Sigmoid colon (tissue), 7 donors: ENCODE results near the gene HLF. TPM values are rescaled to one million over a fixed set of nuclear protein-coding genes. Genes with fewer than 3 reads are reported as not detected.

Experiments used
- DNase-seq: peaks from one replicate; pipeline ENCODE4 v3.0.0-alpha.2; 2019
- H3K27ac ChIP-seq, 4 donors: fragments of 200-600 bp; sonication (generic); one replicate each; pipeline ENCODE4 v1.5.1; 2016 to 2019; ENCODE audit warnings: mild to moderate bottlenecking in 1 of 4
- H3K27me3 ChIP-seq, 3 donors: fragments of 200-600 bp; sonication (generic); one replicate each; pipeline ENCODE4 v1.5.1; 2019; ENCODE audit warnings: mild to moderate bottlenecking in 1 of 3
- H3K36me3 ChIP-seq, 4 donors: fragments of 200-600 bp; sonication (generic); one replicate each; pipeline ENCODE4 v1.5.1; 2016 to 2019
- H3K4me1 ChIP-seq, 4 donors: fragments of 200-600 bp; sonication (generic); one replicate each; pipeline ENCODE4 v1.5.1; 2017 to 2019
- H3K4me3 ChIP-seq, 4 donors: fragments of 200-600 bp; sonication (generic); one replicate each; pipeline ENCODE4 v1.5.1; 2017 to 2019; ENCODE audit warnings: mild to moderate bottlenecking in 2 of 4, moderate library complexity in 1 of 4
- H3K9me3 ChIP-seq, 4 donors: fragments of 200-600 bp in 3 of 4; sonication (generic) in 3 of 4; one replicate each; pipeline versions ENCODE4 v1.5.1 to v1.6.1; 2013 to 2019
- EP300 ChIP-seq, 4 donors: sonication (generic); formaldehyde crosslinking; IDR thresholded peaks; one replicate each; pipeline ENCODE4 v1.6.1; 2017; ENCODE audit warnings: antibody characterized with exemption in 4 of 4
- POLR2A ChIP-seq, 2 donors: fragments of 450-650 bp; IDR thresholded peaks; one replicate each; pipeline ENCODE4 v1.6.1; 2016; ENCODE audit warnings: antibody characterized with exemption in 2 of 2, mild to moderate bottlenecking in 2 of 2, moderate library complexity in 2 of 2
- POLR2AphosphoS5 ChIP-seq, 4 donors: sonication (generic); formaldehyde crosslinking; IDR thresholded peaks; one replicate each; pipeline ENCODE4 v1.6.1; 2017; ENCODE audit warnings: antibody characterized with exemption in 4 of 4
- WGBS, 2 donors: extraction: QIAGEN DNeasy Blood & Tissue Kit; methylation state at CpG; one replicate each; pipeline ENCODE4 v1.1.7; 2013; 5-methylcytosine and 5-hydroxymethylcytosine counted together
- intact Hi-C: fragments of 100-400 bp; cut with DNase I; formaldehyde crosslinking; loops from one replicate; pipeline ENCODE4 v1.15.1; 2023
- polyA plus RNA-seq, 3 donors: library from polyadenylated mRNA; stranded (reverse); fragments of 200-250 nt; gene quantifications; one replicate each; pipeline ENCODE4 v1.2.3, GENCODE V29; 2013
- total RNA-seq, 4 donors: library from RNA; depleted of rRNA; stranded (reverse); fragments of >200 nt; gene quantifications; one replicate each; pipeline ENCODE4 v1.1.0, GENCODE V29; 2016
- TF ChIP-seq, protein P1 (sequence below), 4 experiments: fragments of 450-650 bp in 3 of 4; fragments of 200-600 bp in 1 of 4; IDR thresholded peaks; one replicate each; pipeline ENCODE4 v1.5.1; 2016 to 2019; ENCODE audit warnings: antibody characterized with exemption in 4 of 4, mild to moderate bottlenecking in 3 of 4, moderate library complexity in 2 of 4
- donor health status: healthy with polysubstance abuse.
- donor health status: Bipolar disorder and iron deficiency.
- donor health status: healthy.

The HLF gene
- total and polyA plus RNA-seq, 7 donors, result 0.92 to 54.0 (median 41.7) TPM

DNA sequence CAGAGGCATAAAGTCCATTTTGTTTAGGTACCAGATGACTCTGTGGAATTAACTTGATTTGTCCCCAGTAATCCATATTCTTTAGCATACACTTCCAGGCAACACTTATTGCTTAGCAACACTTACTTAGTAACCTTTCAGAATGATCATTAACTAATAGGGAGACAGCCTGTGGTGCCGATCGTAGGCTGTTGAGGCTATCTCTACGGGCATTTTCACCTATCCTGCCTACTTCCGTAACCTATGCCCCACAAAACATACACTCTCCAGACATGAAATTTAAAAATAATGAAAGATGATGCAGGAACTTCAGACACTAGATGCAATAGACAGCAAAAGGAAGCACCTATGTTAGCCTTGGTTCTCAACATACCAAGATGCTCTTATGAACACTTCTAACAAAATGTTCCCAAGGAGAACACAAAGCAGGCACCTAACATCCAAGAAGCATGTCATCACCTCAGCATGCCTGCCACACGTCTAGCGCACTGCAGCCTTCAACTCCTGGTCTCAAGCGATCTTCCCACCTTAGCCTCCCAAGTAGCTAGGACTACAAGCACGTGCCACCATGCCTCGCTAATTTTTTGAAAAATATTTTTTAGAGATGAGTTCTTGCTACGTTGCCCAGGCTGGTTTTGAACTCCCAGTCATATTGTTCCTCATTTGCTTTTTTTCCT is 34.5 kb downstream of the HLF start:
- H3K27ac ChIP-seq, result no peak overlapping the region
- no peak for TF ChIP-seq EP300 (IDR thresholded peaks at IDR 0.05)
- no peak for TF ChIP-seq POLR2A (IDR thresholded peaks at IDR 0.05)
- TF ChIP-seq POLR2AphosphoS5 (IDR thresholded peaks at IDR 0.05), result no peak
- TF ChIP-seq, protein P1, sequence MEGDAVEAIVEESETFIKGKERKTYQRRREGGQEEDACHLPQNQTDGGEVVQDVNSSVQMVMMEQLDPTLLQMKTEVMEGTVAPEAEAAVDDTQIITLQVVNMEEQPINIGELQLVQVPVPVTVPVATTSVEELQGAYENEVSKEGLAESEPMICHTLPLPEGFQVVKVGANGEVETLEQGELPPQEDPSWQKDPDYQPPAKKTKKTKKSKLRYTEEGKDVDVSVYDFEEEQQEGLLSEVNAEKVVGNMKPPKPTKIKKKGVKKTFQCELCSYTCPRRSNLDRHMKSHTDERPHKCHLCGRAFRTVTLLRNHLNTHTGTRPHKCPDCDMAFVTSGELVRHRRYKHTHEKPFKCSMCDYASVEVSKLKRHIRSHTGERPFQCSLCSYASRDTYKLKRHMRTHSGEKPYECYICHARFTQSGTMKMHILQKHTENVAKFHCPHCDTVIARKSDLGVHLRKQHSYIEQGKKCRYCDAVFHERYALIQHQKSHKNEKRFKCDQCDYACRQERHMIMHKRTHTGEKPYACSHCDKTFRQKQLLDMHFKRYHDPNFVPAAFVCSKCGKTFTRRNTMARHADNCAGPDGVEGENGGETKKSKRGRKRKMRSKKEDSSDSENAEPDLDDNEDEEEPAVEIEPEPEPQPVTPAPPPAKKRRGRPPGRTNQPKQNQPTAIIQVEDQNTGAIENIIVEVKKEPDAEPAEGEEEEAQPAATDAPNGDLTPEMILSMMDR (IDR thresholded peaks at IDR 0.05), result no peak
- WGBS, 2 donors, result 94% methylated on average over 10 of the region's 10 CpGs
- peaks cover 0 to 7% (median 2%) of the 10 kb centered on the region in 4 donors for H3K36me3 ChIP-seq
- no peak for DNase-seq
- no peak overlapping the region for H3K4me3 ChIP-seq
- no peaks in the 10 kb centered on the region for H3K27me3 ChIP-seq
- intact Hi-C loops, result loop anchor here (5.0 kb wide), 3 partner anchors 62 to 863 kb away; no protein-coding TSS in a partner anchor
- peaks cover 0 to 54% (median 35%) of the 10 kb centered on the region in 4 donors for H3K4me1 ChIP-seq
- no peaks in the 10 kb centered on the region for H3K9me3 ChIP-seq

DNA sequence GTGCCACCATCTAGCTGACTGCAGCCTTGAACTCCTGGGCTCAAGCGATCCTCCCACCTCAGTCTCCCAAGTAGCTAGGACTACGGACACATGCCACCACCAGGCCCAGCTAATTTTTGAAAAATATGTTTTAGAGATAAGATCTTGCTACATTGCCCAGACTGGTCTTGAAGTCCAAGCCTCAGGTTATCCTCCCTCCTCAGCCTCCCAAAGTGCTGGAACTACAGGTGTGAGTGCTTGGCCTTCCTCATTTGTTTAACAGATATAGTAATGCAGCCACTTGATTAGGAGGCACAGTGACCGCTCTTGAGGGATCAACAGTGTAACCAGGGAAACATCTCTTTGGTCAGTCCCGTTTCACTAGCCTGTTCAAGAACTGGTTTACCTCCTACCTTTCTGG is 35.1 kb downstream of the HLF start:
- DNase-seq, result no peak
- H3K9me3 ChIP-seq, result no peaks in the 10 kb centered on the region
- peaks cover 0 to 49% (median 31%) of the 10 kb centered on the region in 4 donors for H3K4me1 ChIP-seq
- H3K4me3 ChIP-seq, result no peak overlapping the region
- 95 to 96% methylated on average over 4 of the region's 4 CpGs for WGBS, 2 donors
- intact Hi-C loops, result loop anchor here (5.0 kb wide), 3 partner anchors 63 to 862 kb away; no protein-coding TSS in a partner anchor
- peaks cover 0 to 7% (median 2%) of the 10 kb centered on the region in 4 donors for H3K36me3 ChIP-seq
- no peak overlapping the region for H3K27ac ChIP-seq
- H3K27me3 ChIP-seq, result no peaks in the 10 kb centered on the region
- no peak for TF ChIP-seq POLR2A (IDR thresholded peaks at IDR 0.05)
- TF ChIP-seq, protein P1 (IDR thresholded peaks at IDR 0.05), result no peak

DNA sequence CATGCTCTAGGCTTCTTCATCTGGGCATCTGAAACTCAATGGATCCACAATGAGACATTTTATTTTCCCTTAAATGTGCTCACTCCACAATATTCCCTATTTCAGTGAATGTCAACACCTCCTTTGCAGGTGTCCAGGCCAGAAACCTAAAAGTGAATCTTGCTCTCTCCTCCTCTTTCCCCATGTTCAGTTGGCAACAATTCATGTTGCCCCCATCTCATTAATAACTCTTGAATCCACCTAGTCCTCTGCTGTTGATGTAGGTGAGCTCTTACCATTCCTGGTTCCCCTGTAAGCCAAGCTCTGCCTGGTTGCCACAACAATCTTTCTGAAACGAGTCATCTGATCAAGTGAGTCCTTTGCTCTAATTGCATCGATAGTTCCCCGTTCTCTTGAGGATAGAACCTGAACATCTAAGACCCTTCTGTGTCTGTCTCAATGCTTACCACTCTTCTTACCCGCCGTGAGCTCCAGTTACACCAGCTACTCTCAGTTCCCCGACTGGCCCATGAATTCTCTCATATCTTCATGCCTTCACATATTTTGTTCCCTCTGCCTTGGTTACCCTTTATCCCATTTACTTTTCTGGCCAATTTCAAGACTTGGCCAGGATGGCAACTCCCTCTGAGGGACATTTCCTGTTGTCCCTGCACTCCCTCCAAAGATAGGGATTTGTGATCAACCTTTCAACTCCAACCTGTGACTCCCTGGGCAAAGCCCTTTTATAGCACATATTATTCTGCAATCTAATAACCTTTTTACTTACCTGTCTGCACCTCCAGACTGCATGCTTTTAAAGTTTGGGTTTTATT is 35.9 kb downstream of the HLF start:
- WGBS, 2 donors, result 91 to 93% methylated on average over 6 of the region's 6 CpGs
- intact Hi-C loops, result no loop called here
- no peaks in the 10 kb centered on the region for H3K9me3 ChIP-seq
- peaks cover 0 to 7% (median 2%) of the 10 kb centered on the region in 4 donors for H3K36me3 ChIP-seq
- H3K4me1 ChIP-seq, result peaks cover 0 to 48% (median 27%) of the 10 kb centered on the region in 4 donors
- TF ChIP-seq, protein P1 (IDR thresholded peaks at IDR 0.05), result no peak
- TF ChIP-seq POLR2A (IDR thresholded peaks at IDR 0.05) (no peak), EP300 (IDR thresholded peaks at IDR 0.05) (no peak), POLR2AphosphoS5 (IDR thresholded peaks at IDR 0.05) (no peak)
- H3K4me3 ChIP-seq, result no peak overlapping the region
- DNase-seq, result no peak
- H3K27ac ChIP-seq, result no peak overlapping the region
- no peaks in the 10 kb centered on the region for H3K27me3 ChIP-seq

DNA sequence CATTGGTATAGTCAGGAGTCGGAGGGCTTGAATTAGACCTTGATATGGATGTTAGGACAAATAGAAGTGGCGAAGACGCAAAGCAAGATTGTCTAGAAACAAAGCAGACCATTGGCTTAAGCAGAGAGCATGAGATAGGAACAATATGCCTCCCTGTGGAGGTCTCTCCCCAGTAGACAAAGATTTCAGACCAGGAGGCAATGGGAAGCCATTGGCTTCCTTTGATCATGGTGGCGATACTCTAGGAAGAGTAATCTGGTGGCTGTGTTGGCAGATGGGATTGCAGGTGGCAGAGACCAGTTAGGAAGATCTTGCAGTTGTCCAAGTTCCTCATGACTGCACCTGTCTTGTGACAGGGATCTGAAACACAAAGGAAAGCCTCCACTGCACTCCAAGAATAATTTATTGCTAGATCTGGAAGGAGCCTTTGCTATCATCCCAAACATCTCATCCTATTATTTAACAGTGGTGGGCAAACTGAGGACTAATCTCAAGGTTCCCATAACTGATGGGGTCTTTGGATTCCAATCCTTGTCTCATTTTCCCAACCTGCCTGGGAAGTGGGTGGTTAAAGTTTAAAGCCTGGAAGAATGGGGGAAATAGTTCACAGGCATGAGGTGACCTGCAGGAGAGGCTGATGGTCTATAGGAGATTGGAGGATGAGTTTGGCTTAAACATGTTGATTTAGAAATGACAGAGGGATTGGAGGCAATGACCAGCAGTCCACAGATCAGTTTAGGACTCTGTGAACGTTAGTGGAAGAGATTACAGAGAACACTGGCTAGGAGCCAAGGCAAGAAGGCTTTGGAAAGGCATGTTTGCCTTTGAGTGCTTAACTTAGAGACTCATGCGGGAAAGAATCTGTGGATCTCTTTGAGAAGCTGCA is 37.0 kb downstream of the HLF start:
- Histone ChIP-seq H3K27ac (peak overlapping the region; percentile 21 to 48 (median 44)), H3K27me3 (no peaks in the 10 kb centered on the region), H3K4me1 (peaks cover 0 to 50% (median 25%) of the 10 kb centered on the region in 4 donors), H3K4me3 (no peak overlapping the region), H3K9me3 (no peaks in the 10 kb centered on the region), H3K36me3 (peaks cover 0 to 7% (median 2%) of the 10 kb centered on the region in 4 donors)
- TF ChIP-seq POLR2A (IDR thresholded peaks at IDR 0.05) (no peak), POLR2AphosphoS5 (IDR thresholded peaks at IDR 0.05) (peak in 1 of 4 donors; percentile 19)
- TF ChIP-seq, protein P1 (IDR thresholded peaks at IDR 0.05), result no peak
- intact Hi-C loops, result no loop called here
- no peak for DNase-seq
- 67 to 80% methylated on average over 6 of the region's 6 CpGs for WGBS, 2 donors
